RWPE2 (cell line): ENCODE data around the gene DCLRE1C.
A peak's percentile ranks its signal among the peaks of the same experiment; 100 is the strongest.
"Not testable (repeated sequence)": the region's sequence is repeated elsewhere in the genome, so short reads cannot be mapped to it uniquely, and the experiment has no call there.

Experiments
- ATAC-seq: fragments of 200-7000 bp; cut with Tn5 transposase; 3 replicates; pipeline ENCODE4 v1.9.1; 2021; ENCODE audit warnings: low read depth
- DNase-seq: peaks from one replicate; pipeline ENCODE4 v3.0.0-alpha.2; 2020; ENCODE audit warnings: low spot score
- H3K27ac ChIP-seq: fragments of 450-650 bp; 2 replicates; pipeline ENCODE4 v1.5.1; 2017; ENCODE audit warnings: mild to moderate bottlenecking; ENCODE audit not compliant: poor library complexity, severe bottlenecking
- H3K27me3 ChIP-seq: fragments of 250-450 bp; sonication (Bioruptor Pico); 2 replicates; pipeline ENCODE4 v1.5.1; 2021; ENCODE audit warnings: mild to moderate bottlenecking, moderate library complexity; ENCODE audit not compliant: insufficient read depth, poor library complexity, severe bottlenecking
- H3K36me3 ChIP-seq: fragments of 250-450 bp; sonication (Bioruptor Pico); 2 replicates; pipeline ENCODE4 v1.5.1; 2020; ENCODE audit warnings: low read depth, mild to moderate bottlenecking, moderate library complexity
- H3K4me1 ChIP-seq: fragments of 250-450 bp; sonication (Bioruptor Pico); 2 replicates; pipeline ENCODE4 v1.5.1; 2021; ENCODE audit warnings: mild to moderate bottlenecking, moderate library complexity; ENCODE audit not compliant: insufficient read depth, poor library complexity, severe bottlenecking
- H3K4me3 ChIP-seq: fragments of 250-450 bp; sonication (Bioruptor Pico); 2 replicates; pipeline ENCODE4 v1.5.1; 2021; ENCODE audit warnings: mild to moderate bottlenecking, moderate library complexity; ENCODE audit not compliant: severe bottlenecking
- H3K9me3 ChIP-seq: fragments of 250-450 bp; sonication (Bioruptor Pico); 2 replicates; pipeline ENCODE4 v1.5.1; 2021; ENCODE audit warnings: mild to moderate bottlenecking, moderate library complexity; ENCODE audit not compliant: severe bottlenecking
- TF ChIP-seq, protein P1 (sequence below): fragments of 450-650 bp; IDR thresholded peaks from one replicate; pipeline ENCODE4 v1.5.1; 2017; ENCODE audit warnings: mild to moderate bottlenecking, moderate library complexity; ENCODE audit not compliant: poor library complexity, severe bottlenecking

DCLRE1C gene

DNA sequence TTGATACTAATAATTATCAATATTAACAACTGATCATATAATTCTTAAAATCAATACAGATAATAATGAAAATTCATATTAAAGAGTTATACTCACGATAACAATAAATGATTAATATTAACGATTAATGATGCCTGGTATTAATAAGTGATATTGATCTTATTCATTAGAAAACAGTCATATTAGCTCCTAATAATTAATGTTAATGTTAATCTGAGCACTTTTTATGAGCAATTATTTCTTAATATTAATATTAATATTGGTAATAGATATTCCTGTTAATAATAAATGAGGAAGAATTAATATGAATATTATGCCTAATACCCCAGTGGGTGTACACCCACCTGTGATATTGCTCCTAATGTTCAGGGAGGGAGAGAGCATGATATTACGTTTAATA is 28.8 kb upstream of the DCLRE1C start:
- Histone ChIP-seq H3K4me1 (no peaks in the 10 kb centered on the region), H3K9me3 (no peaks in the 10 kb centered on the region), H3K36me3 (no peaks in the 10 kb centered on the region), H3K27ac (no peak overlapping the region), H3K4me3 (no peak overlapping the region), H3K27me3 (no peaks in the 10 kb centered on the region)
- TF ChIP-seq, protein P1, sequence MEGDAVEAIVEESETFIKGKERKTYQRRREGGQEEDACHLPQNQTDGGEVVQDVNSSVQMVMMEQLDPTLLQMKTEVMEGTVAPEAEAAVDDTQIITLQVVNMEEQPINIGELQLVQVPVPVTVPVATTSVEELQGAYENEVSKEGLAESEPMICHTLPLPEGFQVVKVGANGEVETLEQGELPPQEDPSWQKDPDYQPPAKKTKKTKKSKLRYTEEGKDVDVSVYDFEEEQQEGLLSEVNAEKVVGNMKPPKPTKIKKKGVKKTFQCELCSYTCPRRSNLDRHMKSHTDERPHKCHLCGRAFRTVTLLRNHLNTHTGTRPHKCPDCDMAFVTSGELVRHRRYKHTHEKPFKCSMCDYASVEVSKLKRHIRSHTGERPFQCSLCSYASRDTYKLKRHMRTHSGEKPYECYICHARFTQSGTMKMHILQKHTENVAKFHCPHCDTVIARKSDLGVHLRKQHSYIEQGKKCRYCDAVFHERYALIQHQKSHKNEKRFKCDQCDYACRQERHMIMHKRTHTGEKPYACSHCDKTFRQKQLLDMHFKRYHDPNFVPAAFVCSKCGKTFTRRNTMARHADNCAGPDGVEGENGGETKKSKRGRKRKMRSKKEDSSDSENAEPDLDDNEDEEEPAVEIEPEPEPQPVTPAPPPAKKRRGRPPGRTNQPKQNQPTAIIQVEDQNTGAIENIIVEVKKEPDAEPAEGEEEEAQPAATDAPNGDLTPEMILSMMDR = no peak
- DNase-seq (no peak), ATAC-seq (no peak)

GRCh38 chr10:14975672-14976273 is 21.9 kb upstream of the DCLRE1C start:
- DNase-seq = no peak
- TF ChIP-seq, protein P1 = peak; percentile 31
- H3K4me3 ChIP-seq = no peak overlapping the region

DNA sequence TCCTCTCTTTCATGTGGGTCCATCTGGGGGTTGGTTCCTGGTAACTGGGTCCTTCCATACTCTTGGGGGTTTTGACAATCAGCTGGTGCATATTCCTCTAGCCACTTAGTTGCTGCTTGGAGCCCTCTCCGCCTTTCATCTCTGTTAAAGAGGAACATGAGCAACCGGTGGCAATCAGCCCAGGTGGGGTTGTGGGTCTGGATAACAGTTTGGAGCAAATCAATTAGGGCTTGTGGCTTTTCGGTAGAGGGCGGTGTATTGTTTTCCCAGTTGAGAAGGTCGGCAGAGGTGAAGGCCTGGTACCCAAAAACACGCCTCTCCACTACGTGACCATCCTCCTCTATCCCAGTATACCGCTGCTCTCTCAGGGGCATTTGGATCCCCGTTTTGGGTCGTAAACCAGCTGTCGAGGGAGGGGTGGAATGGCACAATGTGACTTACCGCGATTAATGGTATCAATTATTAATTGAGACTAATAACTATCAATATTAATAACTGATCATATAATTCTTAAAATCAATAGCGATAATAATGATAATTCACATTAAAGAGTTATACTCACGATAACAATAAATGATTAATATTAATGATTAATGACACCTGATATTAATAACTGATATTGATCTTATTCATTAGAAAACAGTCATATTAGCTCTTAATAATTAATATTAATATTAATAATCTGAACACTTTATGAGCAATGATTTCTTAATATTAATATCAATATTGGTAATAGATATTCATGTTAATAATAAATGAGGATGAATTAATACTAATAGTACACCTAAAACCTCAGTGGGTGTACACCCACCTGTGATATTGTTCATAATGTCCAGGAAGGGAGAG is 20.5 kb upstream of the DCLRE1C start:
- H3K4me1 ChIP-seq, H3K36me3 ChIP-seq, H3K4me3 ChIP-seq, DNase-seq, H3K27ac ChIP-seq, H3K9me3 ChIP-seq, ATAC-seq, H3K27me3 ChIP-seq: not testable (repeated sequence)

More at GRCh38 chr10:14975672-14976273, 21.9 kb upstream of the DCLRE1C start:
- H3K4me1 ChIP-seq = no peaks in the 10 kb centered on the region
- H3K27ac ChIP-seq = no peak overlapping the region
- H3K27me3 ChIP-seq = no peaks in the 10 kb centered on the region
- no peak for ATAC-seq
- no peaks in the 10 kb centered on the region for H3K9me3 ChIP-seq
- no peaks in the 10 kb centered on the region for H3K36me3 ChIP-seq

- ATAC-seq = no peak
- no peaks in the 10 kb centered on the region for H3K4me1 ChIP-seq
- TF ChIP-seq, protein P1 = peak; percentile 63
- H3K9me3 ChIP-seq = no peaks in the 10 kb centered on the region
- DNase-seq = no peak
- H3K27me3 ChIP-seq = no peaks in the 10 kb centered on the region
- H3K4me3 ChIP-seq = no peak overlapping the region
- no peaks in the 10 kb centered on the region for H3K36me3 ChIP-seq
- H3K27ac ChIP-seq = no peak overlapping the region
Observed at GRCh38 chr10:14971867-14972448, 18.1 kb upstream of the DCLRE1C start.

DNA sequence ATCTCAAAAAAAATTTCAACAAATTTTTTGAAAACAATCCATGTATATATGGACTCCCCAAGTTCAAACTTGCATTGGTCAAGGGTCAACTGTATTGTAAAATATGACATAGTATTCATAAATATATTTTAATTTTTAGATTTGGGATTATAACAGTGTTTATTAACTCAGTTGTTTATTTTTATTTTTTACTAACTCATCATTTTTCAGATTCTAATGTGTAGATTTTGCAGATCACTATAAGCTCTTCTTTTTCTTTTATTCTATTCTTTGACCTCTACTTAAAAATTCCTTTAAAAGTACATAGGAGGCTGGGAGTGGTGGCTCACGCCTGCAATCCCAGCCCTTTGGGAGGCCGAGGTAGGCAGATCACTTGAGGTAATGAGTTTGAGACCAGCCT is 14.0 kb upstream of the DCLRE1C start:
- ATAC-seq (no peak), DNase-seq (no peak)
- TF ChIP-seq, protein P1 = no peak
- H3K27me3 ChIP-seq = no peaks in the 10 kb centered on the region
- H3K27ac ChIP-seq = no peak overlapping the region
- no peaks in the 10 kb centered on the region for H3K36me3 ChIP-seq
- H3K4me1 ChIP-seq = no peaks in the 10 kb centered on the region
- no peak overlapping the region for H3K4me3 ChIP-seq
- H3K9me3 ChIP-seq = no peaks in the 10 kb centered on the region
